ENCODE measurements around the gene REXO5.
A peak's percentile ranks its signal among the peaks of the same experiment; 100 is the strongest.

REXO5 gene

GRCh38 chr16:20803561-20804214, 2.6 kb upstream of the REXO5 start:
- DNase-seq, result no peak

DNA sequence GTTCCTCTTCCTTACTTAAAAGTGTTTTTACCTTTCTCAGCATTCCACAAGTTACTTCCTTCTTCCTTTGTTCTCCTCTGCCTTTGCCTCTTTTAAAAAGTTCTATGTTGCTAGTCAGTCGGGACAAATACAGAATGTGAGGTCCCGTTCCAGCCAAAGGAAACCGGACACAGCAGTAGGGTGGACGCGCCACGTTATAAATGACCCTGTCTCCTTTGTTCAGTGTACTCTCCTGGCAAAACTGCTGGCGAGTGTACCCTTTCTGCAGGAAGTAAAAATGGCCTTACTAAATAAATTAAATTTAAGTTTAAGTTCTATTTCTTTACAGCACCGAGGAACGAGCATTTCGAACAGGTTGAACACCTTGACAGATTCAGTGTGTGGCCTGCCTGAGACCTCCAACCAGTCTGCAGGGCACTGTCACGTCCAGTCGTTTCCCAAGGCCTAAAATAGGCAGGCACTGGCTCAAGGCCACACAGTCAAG, 601 bp upstream of the REXO5 start:
- peak in 1 of 2 donors; percentile 2 for DNase-seq

DNA sequence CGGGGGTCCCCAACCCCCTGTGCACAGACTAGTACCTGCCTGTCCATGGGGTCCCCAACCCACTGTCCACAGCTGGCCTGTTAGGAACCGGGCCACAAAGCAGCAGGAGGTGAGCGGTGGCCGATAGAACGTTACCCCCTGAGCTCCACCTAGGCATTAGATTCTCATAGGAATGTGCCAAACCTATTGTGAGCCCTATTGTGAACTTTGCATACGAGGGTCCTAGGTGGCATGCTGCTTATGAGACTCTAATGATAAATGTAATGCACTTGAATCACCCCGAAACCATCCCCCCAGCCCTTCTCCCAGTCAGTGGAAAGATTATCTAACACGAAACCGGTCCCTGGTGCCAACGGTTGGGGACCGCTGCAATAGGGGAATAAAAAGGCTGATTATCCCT, 1.5 kb downstream of the REXO5 start:
- DNase-seq, result no peak

- DNase-seq, result no peak
Observed at GRCh38 chr16:20811889-20812439, 5.6 kb downstream of the REXO5 start.

DNA sequence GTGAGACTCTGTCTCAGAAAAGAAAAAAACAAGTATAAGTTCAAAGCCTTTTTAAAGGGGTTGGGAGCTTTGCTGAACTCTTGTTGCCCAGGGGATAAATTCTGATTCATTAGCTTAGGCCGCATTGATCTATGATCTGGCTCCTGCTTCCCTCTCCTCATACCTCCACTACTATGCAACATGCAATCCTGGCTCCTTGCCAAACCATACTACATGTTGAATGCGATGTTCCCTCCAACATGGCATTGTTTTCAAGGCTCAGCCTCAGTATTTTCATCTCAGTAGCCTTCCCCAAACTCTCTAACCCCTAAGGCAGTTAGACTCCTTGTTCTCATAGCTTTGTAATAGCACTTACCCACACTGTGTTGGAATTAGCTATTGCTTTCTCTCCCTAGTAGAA, 6.2 kb downstream of the REXO5 start:
- no peak for DNase-seq

GRCh38 chr16:20814784-20815183, 8.5 kb downstream of the REXO5 start:
- no peak for DNase-seq

- no peak for DNase-seq
Observed at GRCh38 chr16:20818929-20819585, 12.7 kb downstream of the REXO5 start.

DNA sequence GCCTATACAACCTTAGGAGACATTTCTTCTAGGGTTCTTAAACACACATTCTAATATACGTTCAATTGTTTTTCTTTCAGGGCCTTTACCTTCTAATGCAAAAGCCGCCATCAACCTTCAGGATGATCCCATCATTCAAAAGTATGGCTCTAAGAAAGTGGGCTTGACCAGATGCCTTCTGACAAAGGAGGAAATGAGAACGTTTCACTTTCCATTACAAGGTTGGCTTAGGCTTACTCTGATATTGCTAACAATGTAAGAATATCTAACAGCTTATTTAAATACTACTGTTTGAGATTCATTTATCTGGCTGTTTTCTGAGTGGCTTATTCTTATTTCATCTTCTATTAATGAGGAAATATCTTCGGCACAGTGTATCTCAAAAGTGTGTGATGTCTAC, 15.4 kb downstream of the REXO5 start:
- no peak for DNase-seq

DNA sequence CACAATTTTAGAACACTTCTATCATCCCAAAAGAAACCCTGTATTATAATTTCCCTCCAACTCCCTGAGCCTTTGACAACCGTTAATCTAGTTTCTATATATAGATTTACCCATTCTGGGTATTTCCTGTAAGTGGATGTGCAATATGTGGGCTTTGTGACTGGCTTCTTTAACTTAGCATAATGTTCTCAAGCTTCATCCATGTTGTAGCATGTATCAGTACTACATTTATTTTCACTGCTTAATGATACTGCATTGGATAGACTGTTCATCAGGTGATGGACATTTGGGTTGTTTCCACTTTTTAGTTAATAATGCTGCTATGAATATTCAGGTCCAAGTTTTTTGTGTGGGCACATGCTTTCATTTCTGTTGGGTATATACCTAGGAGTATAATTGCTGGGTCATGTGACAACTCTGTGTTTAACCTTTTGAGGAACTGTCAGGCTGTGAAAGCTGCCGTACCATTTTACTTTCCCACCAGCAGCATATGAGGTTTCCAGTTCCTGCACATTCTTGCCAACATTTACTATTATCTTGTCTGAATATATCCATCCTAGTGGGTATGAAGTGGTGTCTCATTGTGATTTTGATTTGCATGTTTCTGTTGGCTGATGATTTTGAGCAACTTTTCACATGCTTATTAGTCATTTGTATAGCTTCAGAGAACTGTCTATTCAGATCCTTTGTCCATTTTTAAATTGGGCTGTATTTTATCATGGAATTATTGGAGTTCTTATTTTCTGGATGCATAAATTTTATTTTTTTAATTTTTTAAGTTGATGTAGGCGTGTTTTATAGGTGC, 16.4 kb downstream of the REXO5 start:
- DNase-seq, result no peak

DNA sequence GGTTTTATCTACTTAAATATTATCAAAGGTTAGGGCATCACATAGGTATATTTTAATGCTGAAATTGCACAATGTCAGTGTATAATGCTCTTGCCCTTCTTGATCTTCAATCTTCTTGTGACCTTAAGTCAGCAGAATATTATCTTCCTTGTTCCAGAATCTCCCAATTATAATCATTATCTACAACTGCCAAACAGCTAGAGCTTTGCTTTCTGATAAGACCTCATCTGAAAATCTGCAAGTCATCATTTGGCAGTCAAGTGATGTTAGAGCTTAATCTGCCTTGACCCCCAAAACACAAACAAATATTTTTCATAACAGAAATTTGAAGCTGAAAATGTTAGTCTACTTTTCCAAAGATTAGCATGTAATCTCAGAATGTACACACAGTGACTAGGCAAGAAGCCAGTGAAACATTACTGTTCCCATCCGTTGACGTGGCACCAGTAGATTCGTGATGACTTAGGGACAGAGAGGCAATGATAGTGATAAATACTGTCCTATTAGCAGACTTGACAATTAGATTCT, 19.8 kb downstream of the REXO5 start:
- no peak for DNase-seq

GRCh38 chr16:20829536-20829935, 23.2 kb downstream of the REXO5 start:
- DNase-seq, result no peak

GRCh38 chr16:20830372-20830771, 24.0 kb downstream of the REXO5 start:
- DNase-seq, result no peak

DNA sequence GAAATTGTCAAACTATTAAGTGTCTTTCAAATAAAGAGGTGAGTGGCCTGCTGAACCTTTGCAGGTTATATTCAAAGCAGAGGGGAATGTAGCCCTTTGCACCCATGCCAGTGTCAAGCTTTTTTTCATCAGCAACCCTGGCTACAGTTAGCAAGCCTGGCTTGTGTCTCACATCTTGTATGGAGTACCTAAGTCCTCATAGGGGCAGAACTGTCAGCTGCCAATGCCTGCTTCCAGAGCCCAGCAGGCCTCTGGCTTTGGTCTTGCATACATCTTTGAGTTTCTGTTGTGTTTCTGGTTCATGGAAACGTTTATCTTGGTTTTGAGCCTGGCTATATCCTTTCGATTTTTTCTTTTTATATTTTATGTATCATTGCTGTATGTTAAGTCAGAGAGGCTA, 26.8 kb downstream of the REXO5 start:
- DNase-seq, result no peak

DNA sequence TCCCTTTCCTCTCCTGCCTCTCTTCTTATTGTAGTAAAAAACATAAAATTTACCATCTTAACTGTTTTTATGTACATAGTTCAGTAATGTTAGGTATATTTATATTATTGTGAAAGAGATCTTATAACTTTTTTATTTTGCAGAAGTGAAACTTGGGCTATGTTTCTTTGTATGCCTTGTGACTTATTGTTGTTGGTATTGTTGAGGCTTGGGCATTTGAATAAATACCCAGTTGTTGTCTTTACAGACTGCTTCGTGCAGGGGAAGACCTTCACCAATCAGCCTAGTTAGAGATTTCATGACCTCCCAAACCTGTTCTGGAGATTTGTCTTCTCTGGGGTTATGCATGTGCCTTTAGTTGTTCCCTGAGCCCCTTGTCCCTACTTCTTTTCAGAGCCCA, 31.9 kb downstream of the REXO5 start:
- DNase-seq, result no peak

GRCh38 chr16:20839504-20839903, 33.2 kb downstream of the REXO5 start:
- DNase-seq, result no peak

- DNase-seq, result no peak
Observed at GRCh38 chr16:20844054-20844453, 37.7 kb downstream of the REXO5 start.

DNA sequence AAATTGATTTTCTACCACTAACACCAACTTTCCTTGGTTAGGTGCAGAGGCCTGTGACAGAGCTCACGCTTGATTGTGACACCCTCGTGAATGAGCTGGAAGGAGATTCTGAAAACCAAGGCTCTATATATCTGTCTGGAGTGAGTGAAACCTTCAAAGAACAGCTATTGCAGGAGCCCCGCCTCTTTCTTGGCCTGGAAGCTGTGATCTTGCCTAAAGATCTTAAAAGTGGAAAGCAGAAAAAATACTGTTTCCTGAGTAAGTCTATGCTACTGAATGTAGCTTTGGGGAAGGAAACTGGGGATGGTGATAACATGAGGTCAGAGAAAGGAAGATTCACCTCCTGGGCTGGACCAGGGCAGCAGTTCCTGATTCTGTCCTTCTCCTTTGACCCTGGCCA, 38.3 kb downstream of the REXO5 start:
- DNase-seq, result no peak

DNA sequence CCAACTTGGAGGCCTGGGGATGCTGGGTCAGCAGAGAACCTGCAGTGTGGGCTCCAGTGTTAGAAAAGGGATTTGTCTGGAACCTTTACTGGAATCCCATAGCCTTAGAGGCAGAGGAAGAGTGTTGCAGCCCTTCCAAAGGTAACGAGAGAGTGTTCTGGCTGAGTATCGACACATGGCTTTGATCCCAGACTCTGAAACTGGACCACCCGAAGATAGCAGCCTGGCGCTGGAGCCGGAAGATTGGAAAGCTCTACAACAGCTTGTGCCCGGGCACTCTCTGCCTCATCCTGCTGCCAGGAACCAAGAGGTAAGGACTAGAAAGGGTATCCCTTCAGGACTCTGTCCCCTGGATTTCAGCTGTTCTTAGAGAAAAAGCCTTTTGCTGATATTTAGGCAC, 39.7 kb downstream of the REXO5 start:
- DNase-seq, result no peak

GRCh38 chr16:20846551-20846950, 40.2 kb downstream of the REXO5 start:
- DNase-seq, result no peak

DNA sequence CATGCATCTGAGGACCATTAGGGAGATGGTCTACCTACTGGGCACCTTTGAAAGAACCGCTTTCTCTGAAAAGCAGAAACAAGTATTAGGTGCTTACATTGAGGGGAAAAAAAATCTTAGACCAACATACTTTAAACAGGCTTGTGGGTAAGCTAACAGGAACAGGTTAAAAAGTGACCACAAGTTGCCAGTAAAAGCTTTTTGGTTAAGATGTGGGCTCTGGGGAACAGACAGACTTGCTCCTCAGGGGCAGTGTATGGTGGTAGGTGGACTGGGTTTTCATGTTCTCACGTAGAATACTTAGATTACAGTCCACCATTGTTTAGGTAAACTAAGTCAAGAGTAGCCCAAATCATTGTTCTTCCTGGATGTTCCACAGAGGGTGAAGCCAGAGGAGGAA, 41.2 kb downstream of the REXO5 start:
- no peak for DNase-seq

GRCh38 chr16:20849589-20850390, 43.5 kb downstream of the REXO5 start:
- DNase-seq, result peak; percentile 65

DNA sequence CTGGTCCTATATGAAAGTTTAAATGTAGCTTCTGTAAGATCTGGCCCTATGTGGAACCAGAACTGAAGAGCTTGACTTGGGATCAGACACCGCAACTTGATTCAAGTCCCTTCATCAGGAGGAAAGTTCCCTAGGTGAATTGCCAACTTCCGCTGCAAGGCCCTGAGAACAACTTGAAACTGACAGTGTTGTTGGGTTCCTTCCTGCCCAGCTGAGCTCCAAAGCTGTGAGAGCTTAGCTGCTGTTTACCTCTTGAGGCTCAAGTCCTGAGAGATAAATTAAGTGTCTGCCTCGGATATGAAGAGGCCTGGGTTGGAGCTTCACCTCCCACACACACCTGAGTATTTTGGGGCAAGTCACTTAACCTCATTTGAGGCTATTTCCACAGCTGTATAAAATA, 44.7 kb downstream of the REXO5 start:
- no peak for DNase-seq

GRCh38 chr16:20851601-20852000, 45.3 kb downstream of the REXO5 start:
- no peak for DNase-seq

Data from stimulated activated CD4-positive, alpha-beta T cell treated with anti-CD3 and anti-CD28 coated beads, Interleukin-2, amount 100 ng/mL, for 48 hours (primary cell).